OCI-LY3 (cell line): ENCODE measurements around the gene MCUR1.
"Not testable (repeated sequence)": the region's sequence is repeated elsewhere in the genome, so short reads cannot be mapped to it uniquely, and the experiment has no call there.

Experiments
- EZH2phosphoT487 ChIP-seq: fragments of 200-600 bp; shearing (Covaris generic); IDR thresholded peaks from 2 replicates; pipeline ENCODE4 v1.6.1; 2018; ENCODE audit warnings: antibody characterized with exemption, mixed run types, low read depth
- TF ChIP-seq, protein P1 (sequence below): fragments of 200-600, 300-600 bp; sonication (generic); IDR thresholded peaks from 2 replicates; pipeline ENCODE4 v1.5.1; 2014; ENCODE audit warnings: antibody characterized with exemption, low read length, low read depth

GRCh38 chr6:13860556-13861185 is 46.3 kb upstream of the MCUR1 start:
- TF ChIP-seq, protein P1, sequence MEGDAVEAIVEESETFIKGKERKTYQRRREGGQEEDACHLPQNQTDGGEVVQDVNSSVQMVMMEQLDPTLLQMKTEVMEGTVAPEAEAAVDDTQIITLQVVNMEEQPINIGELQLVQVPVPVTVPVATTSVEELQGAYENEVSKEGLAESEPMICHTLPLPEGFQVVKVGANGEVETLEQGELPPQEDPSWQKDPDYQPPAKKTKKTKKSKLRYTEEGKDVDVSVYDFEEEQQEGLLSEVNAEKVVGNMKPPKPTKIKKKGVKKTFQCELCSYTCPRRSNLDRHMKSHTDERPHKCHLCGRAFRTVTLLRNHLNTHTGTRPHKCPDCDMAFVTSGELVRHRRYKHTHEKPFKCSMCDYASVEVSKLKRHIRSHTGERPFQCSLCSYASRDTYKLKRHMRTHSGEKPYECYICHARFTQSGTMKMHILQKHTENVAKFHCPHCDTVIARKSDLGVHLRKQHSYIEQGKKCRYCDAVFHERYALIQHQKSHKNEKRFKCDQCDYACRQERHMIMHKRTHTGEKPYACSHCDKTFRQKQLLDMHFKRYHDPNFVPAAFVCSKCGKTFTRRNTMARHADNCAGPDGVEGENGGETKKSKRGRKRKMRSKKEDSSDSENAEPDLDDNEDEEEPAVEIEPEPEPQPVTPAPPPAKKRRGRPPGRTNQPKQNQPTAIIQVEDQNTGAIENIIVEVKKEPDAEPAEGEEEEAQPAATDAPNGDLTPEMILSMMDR, result not testable (repeated sequence)
- TF ChIP-seq EZH2phosphoT487, result not testable (repeated sequence)
